Osteoblast (primary cell): ENCODE measurements around the gene TM4SF4. TPM values are rescaled to one million over a fixed set of nuclear protein-coding genes. Genes with fewer than 3 reads are reported as not detected.

ENCODE experiments used
- DNase-seq: peaks from one replicate; pipeline ENCODE4 v3.0.0; 2011; ENCODE audit warnings: low spot score, mixed read lengths; ENCODE audit not compliant: insufficient read length; ENCODE audit errors: missing footprints
- H2AFZ ChIP-seq: 2 replicates; pipeline ENCODE4 v1.6.0; 2011; ENCODE audit warnings: mild to moderate bottlenecking, low read length
- H3K27ac ChIP-seq: 2 replicates; pipeline ENCODE4 v1.5.1; 2011; ENCODE audit warnings: mild to moderate bottlenecking, low read depth, low read length, moderate library complexity
- H3K27me3 ChIP-seq: 2 replicates; pipeline ENCODE4 v1.6.0; 2012; ENCODE audit warnings: mild to moderate bottlenecking, control low read depth, inconsistent platforms, low read length, moderate library complexity; ENCODE audit not compliant: insufficient read depth
- H3K36me3 ChIP-seq: 2 replicates; pipeline ENCODE4 v1.5.1; 2011; ENCODE audit warnings: mild to moderate bottlenecking, low read length, control low read depth, moderate library complexity; ENCODE audit not compliant: insufficient read depth
- H3K4me1 ChIP-seq: 2 replicates; pipeline ENCODE4 v1.5.1; 2011; ENCODE audit warnings: mild to moderate bottlenecking, low read length, control low read depth, moderate library complexity; ENCODE audit not compliant: insufficient read depth
- H3K4me2 ChIP-seq: 2 replicates; pipeline ENCODE4 v1.6.0; 2011; ENCODE audit warnings: mild to moderate bottlenecking, low read length; ENCODE audit not compliant: insufficient read depth
- H3K4me3 ChIP-seq: fragments of 200-600 bp; sonication (generic); 3 replicates; pipeline ENCODE4 v1.5.1; 2012; ENCODE audit warnings: mild to moderate bottlenecking, low read length, inconsistent platforms; ENCODE audit not compliant: insufficient read depth
- H3K79me2 ChIP-seq: 2 replicates; pipeline ENCODE4 v1.6.0; 2012; ENCODE audit warnings: mild to moderate bottlenecking, low read length, control low read depth, inconsistent platforms; ENCODE audit not compliant: insufficient read depth
- H3K9me3 ChIP-seq: 2 replicates; pipeline ENCODE4 v1.5.1; 2011; ENCODE audit warnings: low read depth, low read length, control low read depth
- H4K20me1 ChIP-seq: 2 replicates; pipeline ENCODE4 v1.6.0; 2012; ENCODE audit warnings: mild to moderate bottlenecking, low read length, control low read depth; ENCODE audit not compliant: insufficient read depth
- total RNA-seq: library from RNA; depleted of rRNA; stranded (reverse); fragments of >200 nt; gene quantifications from 2 replicates; pipeline ENCODE4 v1.2.3, GENCODE V29; 2012
- TF ChIP-seq, protein P1 (sequence below): IDR thresholded peaks from 2 replicates; pipeline ENCODE4 v1.5.1; 2011; ENCODE audit warnings: mild to moderate bottlenecking, low read depth, low read length, moderate library complexity; ENCODE audit errors: extremely low read depth

The TM4SF4 gene
- total RNA-seq, 1 donor, result not detected

GRCh38 chr3:149493315-149494021 lies 19.0 kb downstream of the TM4SF4 start:
- TF ChIP-seq, protein P1, sequence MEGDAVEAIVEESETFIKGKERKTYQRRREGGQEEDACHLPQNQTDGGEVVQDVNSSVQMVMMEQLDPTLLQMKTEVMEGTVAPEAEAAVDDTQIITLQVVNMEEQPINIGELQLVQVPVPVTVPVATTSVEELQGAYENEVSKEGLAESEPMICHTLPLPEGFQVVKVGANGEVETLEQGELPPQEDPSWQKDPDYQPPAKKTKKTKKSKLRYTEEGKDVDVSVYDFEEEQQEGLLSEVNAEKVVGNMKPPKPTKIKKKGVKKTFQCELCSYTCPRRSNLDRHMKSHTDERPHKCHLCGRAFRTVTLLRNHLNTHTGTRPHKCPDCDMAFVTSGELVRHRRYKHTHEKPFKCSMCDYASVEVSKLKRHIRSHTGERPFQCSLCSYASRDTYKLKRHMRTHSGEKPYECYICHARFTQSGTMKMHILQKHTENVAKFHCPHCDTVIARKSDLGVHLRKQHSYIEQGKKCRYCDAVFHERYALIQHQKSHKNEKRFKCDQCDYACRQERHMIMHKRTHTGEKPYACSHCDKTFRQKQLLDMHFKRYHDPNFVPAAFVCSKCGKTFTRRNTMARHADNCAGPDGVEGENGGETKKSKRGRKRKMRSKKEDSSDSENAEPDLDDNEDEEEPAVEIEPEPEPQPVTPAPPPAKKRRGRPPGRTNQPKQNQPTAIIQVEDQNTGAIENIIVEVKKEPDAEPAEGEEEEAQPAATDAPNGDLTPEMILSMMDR, result no peak
- Histone ChIP-seq H3K79me2 (no peaks in the 10 kb centered on the region), H2AFZ (no peak overlapping the region), H4K20me1 (no peaks in the 10 kb centered on the region), H3K36me3 (no peaks in the 10 kb centered on the region), H3K4me1 (peaks cover 11% of the 10 kb centered on the region), H3K27me3 (no peaks in the 10 kb centered on the region), H3K4me3 (no peak overlapping the region), H3K27ac (no peak overlapping the region), H3K4me2 (no peak overlapping the region), H3K9me3 (no peaks in the 10 kb centered on the region)
- DNase-seq, result no peak

- Histone ChIP-seq H3K4me1 (peaks cover 11% of the 10 kb centered on the region), H3K79me2 (no peaks in the 10 kb centered on the region), H3K27me3 (no peaks in the 10 kb centered on the region), H3K4me2 (peak overlapping the region; percentile 31), H4K20me1 (no peaks in the 10 kb centered on the region), H2AFZ (no peak overlapping the region), H3K9me3 (no peaks in the 10 kb centered on the region), H3K4me3 (no peak overlapping the region), H3K27ac (no peak overlapping the region), H3K36me3 (no peaks in the 10 kb centered on the region)
- TF ChIP-seq, protein P1, result peak; percentile 95
- DNase-seq, result peak; percentile 84
Measured at GRCh38 chr3:149494022-149494758, 19.7 kb downstream of the TM4SF4 start.

DNA sequence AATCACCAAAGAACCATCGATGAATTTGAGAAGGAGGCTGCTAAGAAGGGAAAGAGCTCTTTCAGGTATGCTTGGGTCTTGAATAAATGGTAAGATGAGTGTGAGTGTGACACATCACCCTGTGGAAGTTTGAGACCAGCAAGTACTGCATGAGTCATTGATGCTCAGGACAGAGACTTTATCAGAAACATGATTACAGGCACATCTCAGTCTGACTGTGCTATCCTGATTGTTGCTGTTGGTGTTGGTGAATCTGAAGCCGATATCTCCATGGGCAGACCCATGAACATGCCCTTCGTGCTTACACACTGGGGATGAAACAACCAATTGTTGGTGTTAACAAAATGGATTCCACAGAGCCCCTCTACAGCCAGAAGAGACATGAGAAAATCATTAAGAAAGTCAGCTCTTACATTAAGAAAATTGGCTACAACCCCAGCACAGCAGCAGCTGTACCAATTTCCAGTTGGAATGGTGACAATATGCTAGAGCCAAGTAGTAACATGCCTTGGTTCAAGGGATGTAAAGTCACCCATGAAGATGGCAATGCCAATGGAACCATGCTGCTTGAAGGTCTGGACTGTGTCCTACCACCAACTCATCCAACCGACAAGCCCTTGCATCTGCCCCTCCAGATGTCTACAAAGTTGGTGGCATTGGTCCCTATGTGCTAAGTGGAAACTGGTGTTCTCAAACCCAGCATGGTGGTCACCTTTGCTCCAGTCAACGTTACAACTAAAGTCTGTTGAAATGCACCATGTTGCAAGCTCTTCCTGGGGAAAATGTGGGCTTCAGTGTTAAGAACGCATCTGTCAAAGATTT lies 20.5 kb downstream of the TM4SF4 start:
- DNase-seq, result peak; percentile 73

More for the DNA sequence above, 20.5 kb downstream of the TM4SF4 start:
- H3K27me3 ChIP-seq, result no peaks in the 10 kb centered on the region
- H3K27ac ChIP-seq, result no peak overlapping the region
- H3K79me2 ChIP-seq, result no peaks in the 10 kb centered on the region
- TF ChIP-seq, protein P1, result no peak
- H4K20me1 ChIP-seq, result no peaks in the 10 kb centered on the region
- peak overlapping the region; percentile 29 for H2AFZ ChIP-seq
- peaks cover 11% of the 10 kb centered on the region for H3K4me1 ChIP-seq
- no peaks in the 10 kb centered on the region for H3K36me3 ChIP-seq
- H3K4me2 ChIP-seq, result peak overlapping the region; percentile 28
- no peaks in the 10 kb centered on the region for H3K9me3 ChIP-seq
- no peak overlapping the region for H3K4me3 ChIP-seq
